ENCODE data around the gene HDAC4. TPM values are rescaled to one million over a fixed set of nuclear protein-coding genes. Genes with fewer than 3 reads are reported as not detected.

The HDAC4 gene
- total and polyA plus RNA-seq, 2 experiments from 2014 or later: 8.1 to 41.8 TPM

DNA sequence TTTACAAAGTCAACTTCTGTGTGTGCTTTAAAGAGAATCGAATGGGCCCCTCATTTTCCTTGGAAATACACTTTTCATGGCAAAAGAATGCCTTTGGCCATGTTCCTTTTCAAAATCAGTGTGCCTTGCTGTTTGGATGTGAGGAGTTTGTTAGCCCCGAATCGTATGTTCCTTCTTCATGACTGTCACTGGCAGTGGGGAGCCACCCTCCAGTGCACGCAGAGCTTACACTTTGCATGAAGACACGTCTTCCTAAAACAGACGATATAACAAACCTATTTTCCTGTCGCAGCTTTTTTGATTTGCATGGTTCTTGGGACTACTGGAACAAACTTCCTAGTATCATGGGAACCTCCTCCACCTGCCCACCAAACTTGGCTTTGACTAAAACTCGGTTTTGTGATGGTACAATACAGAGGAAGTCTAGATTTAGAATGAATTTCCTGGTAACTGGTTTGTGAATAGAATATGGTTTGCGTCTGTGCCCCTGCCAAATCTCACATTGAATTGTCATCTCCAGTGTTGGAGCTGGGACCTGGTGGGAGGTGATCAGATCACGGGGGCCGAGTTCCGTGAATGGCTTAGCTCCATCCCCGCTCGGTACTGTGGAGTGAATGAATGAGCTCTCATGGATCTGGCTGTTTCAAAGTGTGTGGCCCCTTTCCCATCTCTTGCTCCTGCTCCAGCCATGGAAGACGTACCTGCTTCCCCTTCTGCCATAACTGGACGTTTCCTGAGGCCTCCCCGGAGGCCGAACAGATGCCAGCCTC lies 358.1 kb downstream of the HDAC4 start (continued):
- TF ChIP-seq NANOG (IDR thresholded peaks at IDR 0.05; ENCODE audit: borderline replicate concordance) (no peak), STAT1 (IDR thresholded peaks at IDR 0.05; ENCODE audit: unreplicated experiment) (no peak), CTCF (conservative IDR thresholded peaks at IDR 0.05; ENCODE audit: low read depth in 2 of 2) (no peak), EZH2 (IDR thresholded peaks at IDR 0.05; ENCODE audit: low read depth, unreplicated experiment) (no peak), ZNF331 (CRISPR knock-in tag; IDR thresholded peaks at IDR 0.05; ENCODE audit: low read depth) (no peak)

- H2AFZ ChIP-seq: no peak overlapping the region
- no peaks in the 10 kb centered on the region for H3K36me3 ChIP-seq (ENCODE audit: insufficient read depth)
- Mint-ChIP-seq H3K4me1 (no peaks in the 10 kb centered on the region), H3K27ac (no peak overlapping the region), H3K36me3 (ENCODE audit: low read depth) (no peaks in the 10 kb centered on the region), H3K9me3 (no peaks in the 10 kb centered on the region), H3K27me3 (ENCODE audit: insufficient read depth, low read depth, poor library complexity) (peaks cover 15% of the 10 kb centered on the region), H3K4me3 (no peak overlapping the region)
- H3K27me3 ChIP-seq (ENCODE audit: insufficient read depth): no peaks in the 10 kb centered on the region
- no peak overlapping the region for H3K27ac ChIP-seq (ENCODE audit: low read depth)
- DNase-seq (ENCODE audit: low spot score) (no peak), ATAC-seq (no peak)
- no peaks in the 10 kb centered on the region for H3K4me1 ChIP-seq (ENCODE audit: insufficient read depth)
- H3K9me2 ChIP-seq (ENCODE audit: insufficient read depth): no peaks in the 10 kb centered on the region
- H3F3A ChIP-seq (replicated peaks; ENCODE audit: low read depth): no peaks in the 10 kb centered on the region
- H4K20me1 ChIP-seq (replicated peaks; ENCODE audit: insufficient read depth): no peaks in the 10 kb centered on the region
- no peaks in the 10 kb centered on the region for H3K79me2 ChIP-seq (replicated peaks; ENCODE audit: insufficient read depth)
- no peak overlapping the region for H3K4me3 ChIP-seq
- no peak overlapping the region for H3K4me2 ChIP-seq
- TF ChIP-seq JUNB (IDR thresholded peaks at IDR 0.05; ENCODE audit: unreplicated experiment) (no peak), EZH2phosphoT487 (IDR thresholded peaks at IDR 0.05; ENCODE audit: unreplicated experiment) (no peak), ZNF114 (CRISPR knock-in tag; IDR thresholded peaks at IDR 0.05) (no peak), ZNF331 (CRISPR knock-in tag; IDR thresholded peaks at IDR 0.05; ENCODE audit: low read depth) (no peak), POLR2AphosphoS5 (IDR thresholded peaks at IDR 0.05; ENCODE audit: low read depth) (no peak), CTCF (conservative IDR thresholded peaks at IDR 0.05; ENCODE audit: low read depth in 2 of 2) (no peak)
- TF ChIP-seq, protein P1, sequence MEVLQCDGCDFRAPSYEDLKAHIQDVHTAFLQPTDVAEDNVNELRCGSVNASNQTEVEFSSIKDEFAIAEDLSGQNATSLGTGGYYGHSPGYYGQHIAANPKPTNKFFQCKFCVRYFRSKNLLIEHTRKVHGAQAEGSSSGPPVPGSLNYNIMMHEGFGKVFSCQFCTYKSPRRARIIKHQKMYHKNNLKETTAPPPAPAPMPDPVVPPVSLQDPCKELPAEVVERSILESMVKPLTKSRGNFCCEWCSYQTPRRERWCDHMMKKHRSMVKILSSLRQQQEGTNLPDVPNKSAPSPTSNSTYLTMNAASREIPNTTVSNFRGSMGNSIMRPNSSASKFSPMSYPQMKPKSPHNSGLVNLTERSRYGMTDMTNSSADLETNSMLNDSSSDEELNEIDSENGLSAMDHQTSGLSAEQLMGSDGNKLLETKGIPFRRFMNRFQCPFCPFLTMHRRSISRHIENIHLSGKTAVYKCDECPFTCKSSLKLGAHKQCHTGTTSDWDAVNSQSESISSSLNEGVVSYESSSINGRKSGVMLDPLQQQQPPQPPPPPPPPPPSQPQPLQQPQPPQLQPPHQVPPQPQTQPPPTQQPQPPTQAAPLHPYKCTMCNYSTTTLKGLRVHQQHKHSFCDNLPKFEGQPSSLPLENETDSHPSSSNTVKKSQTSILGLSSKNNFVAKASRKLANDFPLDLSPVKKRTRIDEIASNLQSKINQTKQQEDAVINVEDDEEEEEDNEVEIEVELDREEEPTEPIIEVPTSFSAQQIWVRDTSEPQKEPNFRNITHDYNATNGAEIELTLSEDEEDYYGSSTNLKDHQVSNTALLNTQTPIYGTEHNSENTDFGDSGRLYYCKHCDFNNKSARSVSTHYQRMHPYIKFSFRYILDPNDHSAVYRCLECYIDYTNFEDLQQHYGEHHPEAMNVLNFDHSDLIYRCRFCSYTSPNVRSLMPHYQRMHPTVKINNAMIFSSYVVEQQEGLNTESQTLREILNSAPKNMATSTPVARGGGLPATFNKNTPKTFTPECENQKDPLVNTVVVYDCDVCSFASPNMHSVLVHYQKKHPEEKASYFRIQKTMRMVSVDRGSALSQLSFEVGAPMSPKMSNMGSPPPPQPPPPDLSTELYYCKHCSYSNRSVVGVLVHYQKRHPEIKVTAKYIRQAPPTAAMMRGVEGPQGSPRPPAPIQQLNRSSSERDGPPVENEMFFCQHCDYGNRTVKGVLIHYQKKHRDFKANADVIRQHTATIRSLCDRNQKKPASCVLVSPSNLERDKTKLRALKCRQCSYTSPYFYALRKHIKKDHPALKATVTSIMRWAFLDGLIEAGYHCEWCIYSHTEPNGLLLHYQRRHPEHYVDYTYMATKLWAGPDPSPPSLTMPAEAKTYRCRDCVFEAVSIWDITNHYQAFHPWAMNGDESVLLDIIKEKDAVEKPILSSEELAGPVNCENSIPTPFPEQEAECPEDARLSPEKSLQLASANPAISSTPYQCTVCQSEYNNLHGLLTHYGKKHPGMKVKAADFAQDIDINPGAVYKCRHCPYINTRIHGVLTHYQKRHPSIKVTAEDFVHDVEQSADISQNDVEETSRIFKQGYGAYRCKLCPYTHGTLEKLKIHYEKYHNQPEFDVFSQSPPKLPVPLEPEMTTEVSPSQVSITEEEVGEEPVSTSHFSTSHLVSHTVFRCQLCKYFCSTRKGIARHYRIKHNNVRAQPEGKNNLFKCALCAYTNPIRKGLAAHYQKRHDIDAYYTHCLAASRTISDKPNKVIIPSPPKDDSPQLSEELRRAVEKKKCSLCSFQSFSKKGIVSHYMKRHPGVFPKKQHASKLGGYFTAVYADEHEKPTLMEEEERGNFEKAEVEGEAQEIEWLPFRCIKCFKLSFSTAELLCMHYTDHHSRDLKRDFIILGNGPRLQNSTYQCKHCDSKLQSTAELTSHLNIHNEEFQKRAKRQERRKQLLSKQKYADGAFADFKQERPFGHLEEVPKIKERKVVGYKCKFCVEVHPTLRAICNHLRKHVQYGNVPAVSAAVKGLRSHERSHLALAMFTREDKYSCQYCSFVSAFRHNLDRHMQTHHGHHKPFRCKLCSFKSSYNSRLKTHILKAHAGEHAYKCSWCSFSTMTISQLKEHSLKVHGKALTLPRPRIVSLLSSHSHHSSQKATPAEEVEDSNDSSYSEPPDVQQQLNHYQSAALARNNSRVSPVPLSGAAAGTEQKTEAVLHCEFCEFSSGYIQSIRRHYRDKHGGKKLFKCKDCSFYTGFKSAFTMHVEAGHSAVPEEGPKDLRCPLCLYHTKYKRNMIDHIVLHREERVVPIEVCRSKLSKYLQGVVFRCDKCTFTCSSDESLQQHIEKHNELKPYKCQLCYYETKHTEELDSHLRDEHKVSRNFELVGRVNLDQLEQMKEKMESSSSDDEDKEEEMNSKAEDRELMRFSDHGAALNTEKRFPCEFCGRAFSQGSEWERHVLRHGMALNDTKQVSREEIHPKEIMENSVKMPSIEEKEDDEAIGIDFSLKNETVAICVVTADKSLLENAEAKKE (CRISPR knock-in tag; IDR thresholded peaks at IDR 0.05): no peak
- TF ChIP-seq, protein P2, sequence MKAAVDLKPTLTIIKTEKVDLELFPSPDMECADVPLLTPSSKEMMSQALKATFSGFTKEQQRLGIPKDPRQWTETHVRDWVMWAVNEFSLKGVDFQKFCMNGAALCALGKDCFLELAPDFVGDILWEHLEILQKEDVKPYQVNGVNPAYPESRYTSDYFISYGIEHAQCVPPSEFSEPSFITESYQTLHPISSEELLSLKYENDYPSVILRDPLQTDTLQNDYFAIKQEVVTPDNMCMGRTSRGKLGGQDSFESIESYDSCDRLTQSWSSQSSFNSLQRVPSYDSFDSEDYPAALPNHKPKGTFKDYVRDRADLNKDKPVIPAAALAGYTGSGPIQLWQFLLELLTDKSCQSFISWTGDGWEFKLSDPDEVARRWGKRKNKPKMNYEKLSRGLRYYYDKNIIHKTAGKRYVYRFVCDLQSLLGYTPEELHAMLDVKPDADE (IDR thresholded peaks at IDR 0.05): no peak
Observed at GRCh38 chr2:239042046-239042445, 358.8 kb downstream of the HDAC4 start.

All from GM23338 (cell line).